ENCODE results near the gene CORO2B. TPM values are rescaled to one million over a fixed set of nuclear protein-coding genes. Genes with fewer than 3 reads are reported as not detected.

The CORO2B gene
- total RNA-seq, 4 donors from 2014 or later, result 0.19 to 2.3 (median 0.22) TPM; not detected in 1

- WGBS, 2 donors, result 46 to 66% methylated on average over 12 to 14 of the region's 14 CpGs
- Histone ChIP-seq H3K4me3 (no peak overlapping the region), H3K4me1 (peaks cover 0 to 12% (median 6%) of the 10 kb centered on the region in 3 donors), H3K27me3 (peaks cover 0 to 45% (median 0%) of the 10 kb centered on the region in 4 donors), H3K9me3 (no peaks in the 10 kb centered on the region), H3K27ac (peak overlapping the region in 1 of 4 donors; percentile 29), H3K36me3 (no peaks in the 10 kb centered on the region)
- intact Hi-C loops (cut with DNase I), result no loop called here
- TF ChIP-seq POLR2A (IDR thresholded peaks at IDR 0.05) (no peak), CTCF (IDR thresholded peaks at IDR 0.05) (no peak)
- DNase-seq, result no peak
Observed at GRCh38 chr15:68725736-68726135, 146.9 kb downstream of the CORO2B start.

GRCh38 chr15:68726246-68726645 lies 147.5 kb downstream of the CORO2B start:
- Histone ChIP-seq H3K27me3 (peaks cover 0 to 48% (median 0%) of the 10 kb centered on the region in 4 donors), H3K4me1 (peaks cover 0 to 18% (median 6%) of the 10 kb centered on the region in 3 donors), H3K9me3 (no peaks in the 10 kb centered on the region), H3K4me3 (no peak overlapping the region), H3K27ac (peak overlapping the region in 1 of 4 donors; percentile 29), H3K36me3 (no peaks in the 10 kb centered on the region)
- WGBS, 2 donors, result 81 to 88% methylated on average over 6 to 9 of the region's 9 CpGs
- intact Hi-C loops (cut with DNase I), result no loop called here
- TF ChIP-seq POLR2A (IDR thresholded peaks at IDR 0.05) (no peak), CTCF (IDR thresholded peaks at IDR 0.05) (no peak)
- no peak for DNase-seq

GRCh38 chr15:68729789-68730411 lies 151.1 kb downstream of the CORO2B start:
- H3K9me3 ChIP-seq, result no peaks in the 10 kb centered on the region
- WGBS, 2 donors, result 11 to 12% methylated on average over 3 to 4 of the region's 8 CpGs

GRCh38 chr15:68730471-68730919 lies 151.7 kb downstream of the CORO2B start:
- H3K27ac ChIP-seq, result no peak overlapping the region
- H3K9me3 ChIP-seq, result no peaks in the 10 kb centered on the region
- intact Hi-C loops (cut with DNase I), result loop anchor here (5.0 kb wide), 1 partner anchor 147 kb away; no protein-coding TSS in a partner anchor
- WGBS, 2 donors, result 40 to 46% methylated on average over 3 of the region's 6 CpGs
- no peak overlapping the region for H3K4me3 ChIP-seq
- no peak for TF ChIP-seq POLR2A (IDR thresholded peaks at IDR 0.05)
- peak in 5 of 6 experiments; percentile 44 to 64 (median 50) for TF ChIP-seq CTCF (IDR thresholded peaks at IDR 0.05)
- H3K4me1 ChIP-seq, result peaks cover 0 to 23% (median 6%) of the 10 kb centered on the region in 3 donors
- no peak for DNase-seq
- no peaks in the 10 kb centered on the region for H3K36me3 ChIP-seq
- H3K27me3 ChIP-seq, result peaks cover 0 to 63% (median 0%) of the 10 kb centered on the region in 4 donors

More at GRCh38 chr15:68729789-68730411, 151.1 kb downstream of the CORO2B start:
- no peaks in the 10 kb centered on the region for H3K36me3 ChIP-seq
- H3K4me3 ChIP-seq, result no peak overlapping the region
- TF ChIP-seq CTCF (IDR thresholded peaks at IDR 0.05) (no peak), POLR2A (IDR thresholded peaks at IDR 0.05) (no peak)
- intact Hi-C loops (cut with DNase I), result loop anchor here (5.0 kb wide), 1 partner anchor 147 kb away; no protein-coding TSS in a partner anchor
- no peak overlapping the region for H3K27ac ChIP-seq
- no peak for DNase-seq
- H3K4me1 ChIP-seq, result peaks cover 0 to 23% (median 6%) of the 10 kb centered on the region in 3 donors
- H3K27me3 ChIP-seq, result peaks cover 0 to 64% (median 0%) of the 10 kb centered on the region in 4 donors
